ENCODE measurements around the gene POLR2C.
"Not testable (repeated sequence)": the region's sequence is repeated elsewhere in the genome, so short reads cannot be mapped to it uniquely, and the experiment has no call there.

POLR2C gene

GRCh38 chr16:57479976-57480753, 17.7 kb downstream of the POLR2C start:
- DNase-seq: no peak

- DNase-seq: no peak
Measured at GRCh38 chr16:57480754-57481230, 18.3 kb downstream of the POLR2C start.

GRCh38 chr16:57481421-57481820, 18.9 kb downstream of the POLR2C start:
- no peak for DNase-seq

- no peak for DNase-seq
Measured at GRCh38 chr16:57482845-57483545, 20.5 kb downstream of the POLR2C start.

- DNase-seq: no peak
Measured at GRCh38 chr16:57483725-57484514, 21.4 kb downstream of the POLR2C start.

- DNase-seq: no peak
Measured at GRCh38 chr16:57484515-57485005, 22.1 kb downstream of the POLR2C start.

- no peak for DNase-seq
Measured at GRCh38 chr16:57485091-57485915, 22.8 kb downstream of the POLR2C start.

- peak; percentile 63 to 94 (median 85) for DNase-seq
Measured at GRCh38 chr16:57485916-57486857, 23.7 kb downstream of the POLR2C start, which contains the start of gene DOK4. DOK4 (minus strand) TSS chr16:57486493; CDS start chr16:57479507, 6,986 bp downstream.

GRCh38 chr16:57486858-57487834, 24.7 kb downstream of the POLR2C start:
- DNase-seq: no peak

- DNase-seq: no peak
Measured at GRCh38 chr16:57489229-57489628, 26.8 kb downstream of the POLR2C start.

GRCh38 chr16:57493767-57494166, 31.3 kb downstream of the POLR2C start:
- DNase-seq: no peak

GRCh38 chr16:57497121-57497520, 34.6 kb downstream of the POLR2C start:
- DNase-seq: no peak

GRCh38 chr16:57498031-57498430, 35.6 kb downstream of the POLR2C start:
- no peak for DNase-seq

GRCh38 chr16:57499941-57500340, 37.5 kb downstream of the POLR2C start:
- DNase-seq: not testable (repeated sequence)

- no peak for DNase-seq
Measured at GRCh38 chr16:57500578-57501111, 38.2 kb downstream of the POLR2C start.

- no peak for DNase-seq
Measured at GRCh38 chr16:57501492-57501891, 39.0 kb downstream of the POLR2C start.

- no peak for DNase-seq
Measured at GRCh38 chr16:57502048-57502775, 39.7 kb downstream of the POLR2C start.

- no peak for DNase-seq
Measured at GRCh38 chr16:57503366-57503765, 40.9 kb downstream of the POLR2C start.

- no peak for DNase-seq
Measured at GRCh38 chr16:57504001-57504400, 41.5 kb downstream of the POLR2C start.
